Adrenal gland (tissue), 12 donors: ENCODE results near the gene MYOT. TPM values are rescaled to one million over a fixed set of nuclear protein-coding genes. Genes with fewer than 3 reads are reported as not detected.
"Not testable (repeated sequence)": the region's sequence is repeated elsewhere in the genome, so short reads cannot be mapped to it uniquely, and the experiment has no call there.

Experiments
- DNase-seq, 7 donors: peaks; one replicate each; pipeline ENCODE4 v3.0.0-alpha.2; 2019 to 2020
- H3K27ac ChIP-seq, 5 donors: fragments of 200-600 bp; sonication (generic) in 4 of 5; 1 replicate in 3 of 5; 2 replicates in 2 of 5; pipeline versions ENCODE4 v1.5.1 to v1.8.0; 2016 to 2020; ENCODE audit warnings: mild to moderate bottlenecking in 1 of 5
- H3K27me3 ChIP-seq: fragments of 200-600 bp; 2 replicates; pipeline ENCODE4 v1.8.0; 2021
- H3K36me3 ChIP-seq, 2 donors: fragments of 200-600 bp; replicated peaks in 1 of 2; 1 replicate in 1 of 2; 2 replicates in 1 of 2; pipeline versions ENCODE4 v1.5.1 to v1.8.0; 2018 to 2022
- H3K4me1 ChIP-seq, 2 donors: fragments of 200-600 bp; replicated peaks in 1 of 2; 1 replicate in 1 of 2; 2 replicates in 1 of 2; pipeline versions ENCODE4 v1.5.1 to v1.8.0; 2018 to 2021
- H3K4me3 ChIP-seq, 4 donors: fragments of 200-600 bp; sonication (generic) in 3 of 4; one replicate each; pipeline ENCODE4 v1.5.1; 2016 to 2018
- H3K9me3 ChIP-seq, 3 donors: fragments of 200-600 bp; sonication (generic) in 1 of 3; replicated peaks in 1 of 3; 1 replicate in 2 of 3; 2 replicates in 1 of 3; pipeline versions ENCODE4 v1.5.1 to v1.8.0; 2016 to 2021
- CTCF ChIP-seq, 6 experiments: fragments of 450-650 bp in 4 of 6; fragments of 200-600 bp in 2 of 6; sonication (generic) in 1 of 6; IDR thresholded peaks; 1 replicate in 5 of 6; 2 replicates in 1 of 6; pipeline versions ENCODE4 v1.5.1 to v1.8.0; 2016 to 2021; ENCODE audit warnings: antibody characterized with exemption in 6 of 6, mild to moderate bottlenecking in 2 of 6, moderate library complexity in 1 of 6
- POLR2A ChIP-seq, 2 donors: fragments of 450-650 bp; IDR thresholded peaks; one replicate each; pipeline ENCODE4 v1.6.1; 2017; ENCODE audit warnings: antibody characterized with exemption in 2 of 2, mild to moderate bottlenecking in 2 of 2, moderate library complexity in 1 of 2
- WGBS, 4 donors: extraction: QIAGEN DNeasy Blood & Tissue Kit in 2 of 4; methylation state at CpG; one replicate each; pipeline versions ENCODE4 v1.1.5 to v1.1.7; 2013 to 2017; 5-methylcytosine and 5-hydroxymethylcytosine counted together
- intact Hi-C, 2 donors: fragments of 100-400 bp; cut with DNase I; formaldehyde crosslinking; loops; one replicate each; pipeline versions ENCODE4 v1.14.1 to v1.15.0; 2022 to 2023
- polyA plus RNA-seq, 3 donors: library from polyadenylated mRNA; stranded (reverse); fragments of 200-250 nt in 2 of 3; fragments of 350-450 nt in 1 of 3; fragmentation: Illumina TruSeq in 1 of 3; extraction: RNeasy Lipid Tissue Mini Kit (QIAGEN cat#74804) in 1 of 3; gene quantifications; one replicate each; pipeline ENCODE4 v1.2.3, GENCODE V29; 2013 to 2014
- total RNA-seq, 9 donors: library from RNA; depleted of rRNA in 4 of 9; stranded (reverse); fragments of >200 nt in 4 of 9; fragments of 120-200 nt in 1 of 9; fragmentation: NEBNext Ultra II Directional in 1 of 9; extraction: Animal tissue kit (Norgen Biotek cat#: 25700) in 1 of 9; gene quantifications; one replicate each; pipeline versions ENCODE4 v1.1.0 to v1.2.4, GENCODE V29; 2013 to 2023
- donor health status: healthy with polysubstance abuse.
- donor health status: Bipolar disorder and iron deficiency.
- donor health status: DM: yes; HTN: yes; CAD: no.
- donor health status: DM: no; HTN: no; CAD: no.
- donor health status: DM: no; HTN: no; CAD: no.
- donor health status: DM: yes; HTN: yes; CAD: no.

MYOT gene
- total and polyA plus RNA-seq, 12 donors, result 0.39 to 7.8 (median 0.95) TPM; not detected in 1

- H3K4me1 ChIP-seq, result peaks cover 0 to 14% of the 10 kb centered on the region in 2 donors
- no peak for DNase-seq
- intact Hi-C loops, result no loop called here
- H3K4me3 ChIP-seq, result no peak overlapping the region
- H3K27me3 ChIP-seq, result no peaks in the 10 kb centered on the region
- TF ChIP-seq CTCF (IDR thresholded peaks at IDR 0.05), result no peak
- H3K9me3 ChIP-seq, result no peaks in the 10 kb centered on the region
- no peak overlapping the region for H3K27ac ChIP-seq
- no peaks in the 10 kb centered on the region for H3K36me3 ChIP-seq
These were observed 22.2 kb upstream of the MYOT start for GRCh38 chr5:137845472-137845871.

GRCh38 chr5:137847687-137848086, 20.0 kb upstream of the MYOT start:
- intact Hi-C loops, result no loop called here
- H3K27ac ChIP-seq, result peak overlapping the region; percentile 33 to 84 (median 71)
- WGBS, 4 donors, result 40 to 57% (median 52%) methylated on average over 6 of the region's 6 CpGs

GRCh38 chr5:137853165-137853564, 14.5 kb upstream of the MYOT start:
- H3K27me3 ChIP-seq, DNase-seq, intact Hi-C loops, H3K4me3 ChIP-seq, H3K9me3 ChIP-seq, H3K36me3 ChIP-seq, H3K27ac ChIP-seq: not testable (repeated sequence)
- H3K4me1 ChIP-seq, result peaks cover 0 to 13% of the 10 kb centered on the region in 2 donors

More at GRCh38 chr5:137847687-137848086, 20.0 kb upstream of the MYOT start:
- no peaks in the 10 kb centered on the region for H3K27me3 ChIP-seq
- H3K4me3 ChIP-seq, result peak overlapping the region in 1 of 4 donors; percentile 27
- H3K36me3 ChIP-seq, result no peaks in the 10 kb centered on the region
- peaks cover 0 to 14% of the 10 kb centered on the region in 2 donors for H3K4me1 ChIP-seq
- H3K9me3 ChIP-seq, result no peaks in the 10 kb centered on the region
- peak in 5 of 7 donors; percentile 47 to 67 (median 60) for DNase-seq
- peak in 1 of 2 donors; percentile 30 for TF ChIP-seq POLR2A (IDR thresholded peaks at IDR 0.05)
- TF ChIP-seq CTCF (IDR thresholded peaks at IDR 0.05), result no peak

GRCh38 chr5:137856201-137856600, 11.5 kb upstream of the MYOT start:
- Histone ChIP-seq H3K27ac (no peak overlapping the region), H3K9me3 (no peaks in the 10 kb centered on the region), H3K4me3 (no peak overlapping the region), H3K27me3 (no peaks in the 10 kb centered on the region), H3K36me3 (no peaks in the 10 kb centered on the region), H3K4me1 (peaks cover 6 to 21% of the 10 kb centered on the region in 2 donors)
- TF ChIP-seq POLR2A (IDR thresholded peaks at IDR 0.05), result no peak
- TF ChIP-seq CTCF (IDR thresholded peaks at IDR 0.05), result no peak
- DNase-seq, result no peak
- WGBS, 4 donors, result 83 to 87% (median 84%) methylated on average over 3 of the region's 3 CpGs
- intact Hi-C loops, result no loop called here
